PFSK-1 (cell line): ENCODE measurements around the gene HSP90AA1. TPM values are rescaled to one million over a fixed set of nuclear protein-coding genes. Genes with fewer than 3 reads are reported as not detected.
A peak's percentile ranks its signal among the peaks of the same experiment; 100 is the strongest.

Experiments used
- FOXP2 ChIP-seq: optimal IDR thresholded peaks from 2 replicates; pipeline ENCODE3; 2011; ENCODE audit warnings: borderline replicate concordance, control low read depth, inconsistent platforms; ENCODE audit not compliant: insufficient read depth; ENCODE audit errors: extremely low read length, extremely low read depth
- POLR2AphosphoS5 ChIP-seq: IDR thresholded peaks from 2 replicates; pipeline ENCODE4 v1.6.1; 2012; ENCODE audit warnings: low read depth, mild to moderate bottlenecking, control low read depth, low read length, moderate library complexity
- REST ChIP-seq, 2 experiments: IDR thresholded peaks; 2 replicates each; pipeline versions ENCODE4 v1.6.1 to v1.8.0; 2011 to 2012; ENCODE audit warnings: low read depth in 2 of 2, low read length in 2 of 2, control low read depth in 1 of 2, inconsistent platforms in 1 of 2, mild to moderate bottlenecking in 1 of 2, moderate library complexity in 1 of 2; ENCODE audit not compliant: insufficient read depth in 1 of 2
- SIN3A ChIP-seq: IDR thresholded peaks from 2 replicates; pipeline ENCODE4 v1.6.1; 2012; ENCODE audit warnings: mild to moderate bottlenecking, low read length, moderate library complexity, borderline replicate concordance; ENCODE audit not compliant: insufficient read depth
- TAF1 ChIP-seq: IDR thresholded peaks from 2 replicates; pipeline ENCODE4 v1.6.1; 2012; ENCODE audit warnings: low read length, control low read depth, borderline replicate concordance; ENCODE audit not compliant: insufficient read depth
- polyA plus RNA-seq: library from polyadenylated mRNA; unstranded; fragments of >200 nt; gene quantifications from one replicate; pipeline ENCODE4 v1.2.1, GENCODE V29; 2012; ENCODE audit warnings: low read depth, missing spikeins; ENCODE audit not compliant: insufficient read length

HSP90AA1 gene
- 263 TPM for polyA plus RNA-seq

- TF ChIP-seq SIN3A (no peak), POLR2AphosphoS5 (peak; percentile 91), TAF1 (peak; percentile 67; the same call in 1 of the 2 replicates)
Observed at GRCh38 chr14:102086972-102087761, at the start of gene HSP90AA1. Gene HSP90AA1 (minus strand): TSS chr14:102087044. CDS start chr14:102086378, 666 bp downstream.

- TF ChIP-seq POLR2AphosphoS5, result no peak
Observed at GRCh38 chr14:102131741-102132140, 44.9 kb upstream of the HSP90AA1 start.

GRCh38 chr14:102126807-102127455 is 40.1 kb upstream of the HSP90AA1 start:
- TF ChIP-seq SIN3A, result no peak
- TF ChIP-seq POLR2AphosphoS5, result no peak
- TF ChIP-seq FOXP2, result no peak
- TF ChIP-seq TAF1, result no peak
- no peak for TF ChIP-seq REST (IDR thresholded peaks at IDR 0.05; ENCODE audit: insufficient read depth in 1 of 2, low read depth in 2 of 2, low read length in 2 of 2)

DNA sequence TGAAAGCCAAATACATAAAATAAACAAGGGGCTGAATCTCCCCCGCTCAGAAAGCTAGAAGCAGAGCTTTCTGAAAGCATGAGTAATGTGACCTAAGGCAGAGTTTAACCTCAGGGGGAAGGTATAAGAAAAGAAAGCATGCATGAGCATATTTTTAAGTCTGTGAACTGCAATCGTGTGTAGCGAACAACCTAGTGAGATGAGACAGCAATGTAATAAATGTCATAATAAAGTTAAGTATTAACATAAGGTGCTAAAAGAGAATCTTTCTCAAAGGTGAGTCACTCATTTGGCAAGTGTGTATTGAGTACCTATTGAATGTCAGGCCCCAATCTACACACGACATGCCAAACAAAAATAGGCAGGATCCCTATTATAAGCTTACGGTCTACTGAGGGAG is 38.7 kb upstream of the HSP90AA1 start:
- TF ChIP-seq POLR2AphosphoS5 (no peak), SIN3A (no peak), FOXP2 (no peak), TAF1 (no peak), REST (IDR thresholded peaks at IDR 0.05; ENCODE audit: insufficient read depth in 1 of 2, low read depth in 2 of 2, low read length in 2 of 2) (no peak)

DNA sequence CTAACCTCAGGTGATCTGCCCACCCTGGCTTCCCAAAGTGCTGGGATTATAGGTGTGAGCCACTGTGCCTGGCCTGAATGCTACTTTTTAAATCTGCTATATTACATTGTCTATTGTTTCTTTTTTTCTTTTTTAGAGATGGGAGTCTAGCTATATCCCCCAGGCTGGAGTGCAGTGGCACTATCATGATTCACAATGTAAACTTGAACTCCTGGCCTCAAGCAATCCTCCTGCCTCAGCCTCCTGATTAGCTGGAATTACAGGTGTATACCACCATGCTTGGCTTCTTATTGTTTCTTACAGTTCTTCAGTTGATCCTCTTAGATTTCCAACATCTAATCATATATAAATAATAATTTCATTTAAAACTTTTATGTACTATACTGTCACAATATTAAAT is 37.6 kb upstream of the HSP90AA1 start:
- TF ChIP-seq FOXP2 (no peak), TAF1 (no peak), POLR2AphosphoS5 (no peak), SIN3A (no peak), REST (IDR thresholded peaks at IDR 0.05; ENCODE audit: insufficient read depth in 1 of 2, low read depth in 2 of 2, low read length in 2 of 2) (no peak)

DNA sequence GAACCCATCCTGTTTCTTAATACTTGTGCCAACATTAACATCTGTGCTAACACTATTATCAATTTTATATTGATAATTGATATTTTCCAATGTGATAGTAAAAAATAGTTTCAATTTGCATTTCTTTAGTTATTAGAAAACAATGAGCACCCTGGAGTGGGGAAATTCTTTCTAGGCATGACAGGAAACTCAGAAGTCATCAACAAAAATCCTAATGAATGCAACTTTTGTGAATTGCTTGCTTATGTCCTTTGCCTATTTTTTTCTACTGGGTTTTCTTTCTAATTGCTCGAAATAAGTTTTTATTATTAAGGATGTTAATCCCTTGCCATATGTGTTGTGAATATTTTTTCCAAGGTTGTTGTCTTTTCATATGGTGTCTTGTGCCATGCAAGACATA is 34.7 kb upstream of the HSP90AA1 start:
- TF ChIP-seq SIN3A, result no peak
- TF ChIP-seq POLR2AphosphoS5, result no peak
- no peak for TF ChIP-seq REST (IDR thresholded peaks at IDR 0.05; ENCODE audit: insufficient read depth in 1 of 2, low read depth in 2 of 2, low read length in 2 of 2)
- TF ChIP-seq FOXP2, result no peak
- no peak for TF ChIP-seq TAF1
